Measurements from ENCODE around the gene OLA1. TPM values are rescaled to one million over a fixed set of nuclear protein-coding genes. Genes with fewer than 3 reads are reported as not detected.

OLA1 gene
- polyA plus RNA-seq, 1 donor from 2014 or later: 134 TPM

DNA sequence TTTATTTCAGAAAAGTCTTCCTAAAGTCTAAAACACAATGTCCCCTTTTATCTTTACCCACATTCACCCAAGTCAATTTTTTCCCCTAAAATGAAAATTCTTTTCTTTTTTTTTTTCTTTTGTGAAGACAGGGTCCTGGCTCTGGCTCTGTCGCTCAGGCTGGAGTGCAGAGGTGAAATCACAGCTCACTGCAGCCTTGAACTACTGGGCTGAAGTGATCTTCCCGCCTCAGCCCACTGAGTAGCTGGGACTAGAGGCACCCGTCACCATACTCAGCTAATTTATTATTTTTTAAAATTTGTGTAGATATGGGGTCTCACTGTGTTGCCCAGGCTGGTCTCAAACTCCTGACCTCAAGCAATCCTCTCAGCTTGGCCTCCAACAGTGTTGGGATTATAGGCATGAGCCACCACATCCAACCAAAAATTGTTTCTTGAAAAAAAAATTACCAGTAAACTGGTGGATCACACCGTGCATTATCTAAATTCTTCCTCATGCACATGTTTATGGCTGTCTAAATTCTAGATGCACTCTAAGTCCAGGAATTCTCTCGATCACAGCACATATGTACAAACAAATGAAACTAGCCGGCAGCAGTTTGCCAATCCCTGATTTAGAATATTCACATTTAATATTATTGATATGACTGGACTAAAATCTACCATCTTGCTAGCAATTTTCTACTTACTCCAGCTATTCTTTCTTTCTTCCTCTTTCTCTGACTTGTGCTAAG lies 56.8 kb downstream of the OLA1 start:
- Histone ChIP-seq H3F3A (ENCODE audit: insufficient read depth, low read length, poor library complexity, severe bottlenecking) (no peaks in the 10 kb centered on the region), H3K36me3 (ENCODE audit: insufficient read depth, low read length) (no peaks in the 10 kb centered on the region), H3K27me3 (ENCODE audit: insufficient read depth, low read depth, low read length) (no peaks in the 10 kb centered on the region), H3K4me2 (ENCODE audit: low read length) (no peak overlapping the region), H3K9me2 (ENCODE audit: insufficient read depth, low read length) (no peaks in the 10 kb centered on the region), H2AFZ (ENCODE audit: low read depth, low read length) (no peak overlapping the region), H3K79me2 (replicated peaks; ENCODE audit: insufficient read depth, low read length) (peaks cover 9% of the 10 kb centered on the region), H3K9ac (ENCODE audit: low read length) (no peak overlapping the region), H3K27ac (ENCODE audit: low read length) (no peak overlapping the region), H3K9me3 (ENCODE audit: low read length) (no peaks in the 10 kb centered on the region), H4K20me1 (ENCODE audit: insufficient read depth) (no peaks in the 10 kb centered on the region), H3K4me3 (ENCODE audit: low read length) (no peak overlapping the region)
- TF ChIP-seq SMC3 (conservative IDR thresholded peaks at IDR 0.05; ENCODE audit: poor library complexity) (no peak), MXI1 (conservative IDR thresholded peaks at IDR 0.05; ENCODE audit: poor library complexity, severe bottlenecking) (no peak), EZH2 (IDR thresholded peaks at IDR 0.05; ENCODE audit: borderline replicate concordance, insufficient read depth, low read length, poor library complexity, severe bottlenecking) (no peak), RAD21 (conservative IDR thresholded peaks at IDR 0.05) (no peak), EP300 (conservative IDR thresholded peaks at IDR 0.05; ENCODE audit: poor library complexity, severe bottlenecking) (no peak), TAF1 (IDR thresholded peaks at IDR 0.05; ENCODE audit: low read depth) (no peak), POLR2AphosphoS5 (IDR thresholded peaks at IDR 0.05) (no peak)
- TF ChIP-seq, protein P1, sequence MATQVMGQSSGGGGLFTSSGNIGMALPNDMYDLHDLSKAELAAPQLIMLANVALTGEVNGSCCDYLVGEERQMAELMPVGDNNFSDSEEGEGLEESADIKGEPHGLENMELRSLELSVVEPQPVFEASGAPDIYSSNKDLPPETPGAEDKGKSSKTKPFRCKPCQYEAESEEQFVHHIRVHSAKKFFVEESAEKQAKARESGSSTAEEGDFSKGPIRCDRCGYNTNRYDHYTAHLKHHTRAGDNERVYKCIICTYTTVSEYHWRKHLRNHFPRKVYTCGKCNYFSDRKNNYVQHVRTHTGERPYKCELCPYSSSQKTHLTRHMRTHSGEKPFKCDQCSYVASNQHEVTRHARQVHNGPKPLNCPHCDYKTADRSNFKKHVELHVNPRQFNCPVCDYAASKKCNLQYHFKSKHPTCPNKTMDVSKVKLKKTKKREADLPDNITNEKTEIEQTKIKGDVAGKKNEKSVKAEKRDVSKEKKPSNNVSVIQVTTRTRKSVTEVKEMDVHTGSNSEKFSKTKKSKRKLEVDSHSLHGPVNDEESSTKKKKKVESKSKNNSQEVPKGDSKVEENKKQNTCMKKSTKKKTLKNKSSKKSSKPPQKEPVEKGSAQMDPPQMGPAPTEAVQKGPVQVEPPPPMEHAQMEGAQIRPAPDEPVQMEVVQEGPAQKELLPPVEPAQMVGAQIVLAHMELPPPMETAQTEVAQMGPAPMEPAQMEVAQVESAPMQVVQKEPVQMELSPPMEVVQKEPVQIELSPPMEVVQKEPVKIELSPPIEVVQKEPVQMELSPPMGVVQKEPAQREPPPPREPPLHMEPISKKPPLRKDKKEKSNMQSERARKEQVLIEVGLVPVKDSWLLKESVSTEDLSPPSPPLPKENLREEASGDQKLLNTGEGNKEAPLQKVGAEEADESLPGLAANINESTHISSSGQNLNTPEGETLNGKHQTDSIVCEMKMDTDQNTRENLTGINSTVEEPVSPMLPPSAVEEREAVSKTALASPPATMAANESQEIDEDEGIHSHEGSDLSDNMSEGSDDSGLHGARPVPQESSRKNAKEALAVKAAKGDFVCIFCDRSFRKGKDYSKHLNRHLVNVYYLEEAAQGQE (IDR thresholded peaks at IDR 0.05; ENCODE audit: borderline replicate concordance): no peak
- TF ChIP-seq, protein P2, sequence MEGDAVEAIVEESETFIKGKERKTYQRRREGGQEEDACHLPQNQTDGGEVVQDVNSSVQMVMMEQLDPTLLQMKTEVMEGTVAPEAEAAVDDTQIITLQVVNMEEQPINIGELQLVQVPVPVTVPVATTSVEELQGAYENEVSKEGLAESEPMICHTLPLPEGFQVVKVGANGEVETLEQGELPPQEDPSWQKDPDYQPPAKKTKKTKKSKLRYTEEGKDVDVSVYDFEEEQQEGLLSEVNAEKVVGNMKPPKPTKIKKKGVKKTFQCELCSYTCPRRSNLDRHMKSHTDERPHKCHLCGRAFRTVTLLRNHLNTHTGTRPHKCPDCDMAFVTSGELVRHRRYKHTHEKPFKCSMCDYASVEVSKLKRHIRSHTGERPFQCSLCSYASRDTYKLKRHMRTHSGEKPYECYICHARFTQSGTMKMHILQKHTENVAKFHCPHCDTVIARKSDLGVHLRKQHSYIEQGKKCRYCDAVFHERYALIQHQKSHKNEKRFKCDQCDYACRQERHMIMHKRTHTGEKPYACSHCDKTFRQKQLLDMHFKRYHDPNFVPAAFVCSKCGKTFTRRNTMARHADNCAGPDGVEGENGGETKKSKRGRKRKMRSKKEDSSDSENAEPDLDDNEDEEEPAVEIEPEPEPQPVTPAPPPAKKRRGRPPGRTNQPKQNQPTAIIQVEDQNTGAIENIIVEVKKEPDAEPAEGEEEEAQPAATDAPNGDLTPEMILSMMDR (IDR thresholded peaks at IDR 0.05; ENCODE audit: poor library complexity, severe bottlenecking): no peak

DNA sequence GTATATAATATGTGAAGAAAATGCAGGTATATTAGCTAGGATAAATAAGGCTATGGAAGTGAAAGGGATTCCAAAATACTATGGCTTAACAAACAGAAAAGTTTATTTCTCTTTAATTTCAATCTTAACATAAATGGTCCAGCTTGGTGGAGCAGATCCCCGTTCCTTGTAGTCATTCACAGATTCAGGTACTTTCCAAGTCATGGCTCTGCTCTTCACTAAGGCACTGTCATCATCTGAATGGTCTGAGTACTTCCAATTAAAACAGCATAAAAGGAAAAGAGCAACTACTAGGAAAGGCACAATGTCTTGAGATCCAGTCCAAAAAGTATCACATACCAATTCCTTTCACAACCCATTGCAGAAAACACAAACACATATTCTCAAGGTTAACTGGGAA lies 63.4 kb downstream of the OLA1 start:
- Histone ChIP-seq H3K79me2 (replicated peaks; ENCODE audit: insufficient read depth, low read length) (peaks cover 21% of the 10 kb centered on the region), H3K4me2 (ENCODE audit: low read length) (no peak overlapping the region), H3K27me3 (ENCODE audit: insufficient read depth, low read depth, low read length) (no peaks in the 10 kb centered on the region), H3F3A (ENCODE audit: insufficient read depth, low read length, poor library complexity, severe bottlenecking) (no peaks in the 10 kb centered on the region), H2AFZ (ENCODE audit: low read depth, low read length) (no peak overlapping the region), H3K9ac (ENCODE audit: low read length) (no peak overlapping the region), H3K9me2 (ENCODE audit: insufficient read depth, low read length) (no peaks in the 10 kb centered on the region), H3K27ac (ENCODE audit: low read length) (no peak overlapping the region), H3K36me3 (ENCODE audit: insufficient read depth, low read length) (no peaks in the 10 kb centered on the region), H4K20me1 (ENCODE audit: insufficient read depth) (no peaks in the 10 kb centered on the region), H3K4me3 (ENCODE audit: low read length) (no peak overlapping the region), H3K9me3 (ENCODE audit: low read length) (no peaks in the 10 kb centered on the region)
- TF ChIP-seq EP300 (conservative IDR thresholded peaks at IDR 0.05; ENCODE audit: poor library complexity, severe bottlenecking): no peak
